K562 (cell line): ENCODE data around the gene DNAJB13. TPM values are rescaled to one million over a fixed set of nuclear protein-coding genes. Genes with fewer than 3 reads are reported as not detected.

ENCODE experiments used
- CGGBP1 ChIP-seq: fragments of 250-450 bp; sonication (Bioruptor Pico); IDR thresholded peaks from 2 replicates; pipeline ENCODE4 v1.9.0; 2021; ENCODE audit warnings: mild to moderate bottlenecking
- ESRRB ChIP-seq: fragments of 250-450 bp; sonication (Bioruptor Pico); IDR thresholded peaks from 2 replicates; pipeline ENCODE4 v1.5.0; 2020; ENCODE audit warnings: mild to moderate bottlenecking, moderate library complexity, borderline replicate concordance
- FOXA1 ChIP-seq: fragments of 450-650 bp; IDR thresholded peaks from 2 replicates; pipeline ENCODE4 v1.6.1; 2016; ENCODE audit warnings: mild to moderate bottlenecking, borderline replicate concordance
- FOXO4 ChIP-seq: fragments of 450-650 bp; formaldehyde crosslinking; IDR thresholded peaks from 2 replicates; pipeline ENCODE4 v1.4.0; 2020; ENCODE audit warnings: mild to moderate bottlenecking, moderate library complexity
- GATA2 ChIP-seq: sonication (generic); formaldehyde crosslinking; IDR thresholded peaks from 2 replicates; pipeline ENCODE4 v1.4.0; 2020; ENCODE audit warnings: mild to moderate bottlenecking, missing genetic modification reagents
- LEF1 ChIP-seq: fragments of 450-650 bp; IDR thresholded peaks from 2 replicates; pipeline ENCODE4 v1.6.1; 2016; ENCODE audit warnings: mild to moderate bottlenecking
- MEF2D ChIP-seq: conservative IDR thresholded peaks from 2 replicates; pipeline ENCODE4 v1.6.1; 2016; ENCODE audit warnings: low read depth, missing genetic modification characterization, missing compliant biosample characterization
- NCOA1 ChIP-seq: fragments of 450-650 bp; IDR thresholded peaks from 2 replicates; pipeline ENCODE4 v1.6.1; 2016; ENCODE audit warnings: low read depth
- RERE ChIP-seq: sonication (generic); formaldehyde crosslinking; IDR thresholded peaks from 2 replicates; pipeline ENCODE4 v1.8.0; 2023; ENCODE audit warnings: missing genetic modification reagents, mild to moderate bottlenecking, borderline replicate concordance
- ZC3H4 ChIP-seq: sonication (generic); formaldehyde crosslinking; IDR thresholded peaks from 2 replicates; pipeline ENCODE4 v1.9.0; 2021; ENCODE audit warnings: missing genetic modification reagents, borderline replicate concordance
- ZNF407 ChIP-seq: fragments of 450-650 bp; IDR thresholded peaks from 2 replicates; pipeline ENCODE4 v1.6.1; 2016; ENCODE audit warnings: low read depth
- polyA plus RNA-seq, 8 experiments: library from polyadenylated mRNA; depleted of rRNA in 4 of 8; stranded (reverse) in 5 of 8; unstranded in 3 of 8; fragments of >200 nt; fragmentation: Nextera tagmentation in 2 of 8; fragmentation: Illumina TruSeq in 1 of 8; extraction: Ambion mirVana in 2 of 8; extraction: Trizol in 1 of 8; gene quantifications; 2 replicates each; pipeline versions ENCODE4 v1.2.1 to v1.2.3, GENCODE V29; 2011 to 2014; ENCODE audit warnings: inconsistent platforms in 1 of 8, missing spikeins in 1 of 8
- total RNA-seq, 7 experiments: library from RNA; depleted of rRNA in 6 of 7; stranded (reverse); fragments of >200 nt in 6 of 7; fragmentation: Illumina TruSeq in 2 of 7; extraction: Trizol in 2 of 7; gene quantifications; 2 replicates each; pipeline versions ENCODE4 v1.2.1 to v1.2.3, GENCODE V29; 2011 to 2021; ENCODE audit warnings: low replicate concordance in 1 of 7

The DNAJB13 gene
- total and polyA plus RNA-seq, 9 of the 15 experiments (the other 6 are each of a cell fraction or from before 2014, with no cell fraction given) = 0.14 TPM; not detected in 8

GRCh38 chr11:74015919-74016684 is 65.3 kb downstream of the DNAJB13 start (continued):
- TF ChIP-seq ZNF407 (no peak), CGGBP1 (CRISPR knock-in tag) (no peak), MEF2D (tag) (no peak), FOXO4 (CRISPR knock-in tag) (no peak), ESRRB (CRISPR knock-in tag) (no peak), GATA2 (CRISPR knock-in tag) (peak; percentile 96), FOXA1 (no peak), ZC3H4 (CRISPR knock-in tag) (no peak), NCOA1 (no peak), LEF1 (0 out of 2 replicates have a peak, but pooled peaks have one; percentile 29), RERE (no peak)
